ENCODE measurements around the gene MOCS3.
"Not testable (repeated sequence)": the region's sequence is repeated elsewhere in the genome, so short reads cannot be mapped to it uniquely, and the experiment has no call there.

MOCS3 gene

DNA sequence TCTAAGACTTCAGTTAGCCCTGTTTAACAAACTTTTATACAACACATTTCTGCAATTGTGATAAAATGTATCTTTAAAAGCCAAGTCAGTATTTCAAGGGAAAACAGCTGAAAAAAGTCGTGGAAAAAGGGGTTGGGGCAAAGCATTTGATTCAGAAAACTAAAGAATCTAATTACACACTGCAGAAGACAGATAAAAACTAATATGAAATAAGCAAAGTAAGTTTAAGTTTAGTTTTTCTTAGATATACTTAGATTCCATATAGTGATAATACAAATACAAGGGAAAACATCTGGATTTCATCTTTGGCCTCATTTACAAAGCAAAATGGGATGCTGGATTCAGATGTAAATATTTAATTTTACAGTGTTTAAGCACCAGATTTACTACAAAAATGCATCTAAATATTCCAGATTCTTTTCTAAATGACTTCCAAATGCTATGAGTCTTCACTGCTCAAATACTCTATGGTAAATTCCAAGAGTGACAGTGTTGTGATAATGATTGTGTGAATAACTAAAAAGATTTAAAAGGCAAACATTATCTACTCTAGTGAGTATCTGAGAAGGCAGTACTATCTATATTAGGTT is 25.8 kb upstream of the MOCS3 start:
- DNase-seq (ENCODE audit: low spot score): no peak

DNA sequence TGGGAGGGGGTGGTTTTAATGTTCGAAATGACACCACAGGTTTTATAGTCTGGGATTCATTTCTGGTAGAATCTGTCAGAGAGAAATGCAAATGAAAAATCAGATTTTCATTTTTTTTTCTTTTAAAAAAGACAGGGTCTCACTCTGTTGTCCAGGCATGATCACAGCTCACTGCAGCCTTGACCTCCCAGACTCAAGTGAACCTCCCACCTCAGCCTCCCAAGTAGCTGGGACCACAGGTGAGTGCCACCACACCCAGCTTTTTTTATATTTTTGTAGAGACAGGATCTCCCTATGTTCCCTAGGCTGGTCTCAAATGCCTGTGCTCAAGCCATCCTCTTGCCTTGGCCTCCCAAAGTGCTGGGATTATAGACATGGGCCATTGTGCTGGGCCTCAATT is 25.0 kb upstream of the MOCS3 start:
- no peak for DNase-seq (ENCODE audit: low spot score)

DNA sequence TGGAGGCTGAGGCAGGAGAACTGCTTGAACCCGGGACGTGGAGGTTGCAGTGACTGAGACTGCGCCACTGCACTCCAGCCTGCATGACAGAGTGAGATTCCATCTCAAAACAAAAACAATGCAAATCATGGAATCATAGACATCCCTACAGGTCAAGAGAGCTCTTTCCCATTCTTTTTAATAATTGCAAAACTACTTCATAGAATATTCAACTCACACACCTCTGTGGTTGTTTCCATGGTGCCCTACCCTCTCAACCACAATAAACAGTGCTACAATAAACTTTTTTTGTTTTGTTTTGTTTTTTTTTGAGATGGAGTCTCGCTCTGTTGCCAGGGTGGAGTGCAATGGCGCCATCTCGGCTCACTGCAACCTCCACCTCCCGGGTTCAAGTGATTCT is 15.5 kb upstream of the MOCS3 start:
- no peak for DNase-seq (ENCODE audit: low spot score)

DNA sequence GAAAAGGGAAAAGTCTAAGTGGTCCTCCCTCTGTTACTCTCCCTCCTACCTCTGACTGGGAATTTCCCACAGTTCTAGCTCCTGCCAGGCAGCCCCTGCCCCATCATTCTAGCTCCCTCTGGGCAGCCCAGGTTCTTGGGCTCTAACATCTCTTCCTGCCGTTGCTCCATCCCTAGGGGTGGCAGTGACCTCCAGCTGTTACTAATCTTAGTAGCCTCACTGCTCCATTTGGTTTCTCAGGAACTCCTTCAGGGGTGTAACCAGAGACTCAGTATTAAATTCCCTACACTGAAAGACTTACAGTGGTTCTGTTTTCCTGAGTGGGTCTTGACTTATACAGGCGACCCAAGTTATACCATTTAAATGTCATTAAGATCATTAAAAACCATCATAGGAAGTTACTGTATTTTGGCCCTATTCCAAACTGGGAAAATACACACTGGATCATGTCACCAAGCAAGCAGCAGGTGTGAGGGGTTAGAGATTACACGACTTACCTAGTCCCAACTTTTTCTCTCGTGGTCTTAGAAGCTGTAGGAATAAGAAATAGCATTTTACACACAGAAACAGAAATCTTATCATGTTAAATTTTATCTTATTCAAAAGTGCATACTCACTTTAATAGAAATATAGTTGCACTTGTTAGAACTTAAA is 10.4 kb upstream of the MOCS3 start:
- DNase-seq (ENCODE audit: low spot score): no peak

DNA sequence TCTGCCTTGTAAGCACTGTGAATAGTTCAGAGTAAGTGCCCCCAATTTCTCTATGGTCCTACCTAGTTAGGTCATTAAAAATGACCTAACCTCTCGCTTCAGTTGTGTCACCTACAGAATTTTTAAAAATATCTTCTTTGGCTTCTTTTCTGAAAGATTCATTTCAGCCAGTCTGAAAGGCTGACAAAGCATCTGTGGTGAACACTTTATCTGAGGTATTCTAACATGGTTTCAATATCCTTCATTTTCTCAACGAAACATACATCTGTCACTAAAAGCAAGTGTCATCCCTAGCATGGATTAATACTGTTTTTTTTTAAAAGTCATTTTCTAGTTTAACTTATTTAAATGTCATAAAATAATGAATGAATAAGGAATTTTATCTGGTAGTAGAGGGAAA is 5.4 kb upstream of the MOCS3 start:
- DNase-seq (ENCODE audit: low spot score): no peak

DNA sequence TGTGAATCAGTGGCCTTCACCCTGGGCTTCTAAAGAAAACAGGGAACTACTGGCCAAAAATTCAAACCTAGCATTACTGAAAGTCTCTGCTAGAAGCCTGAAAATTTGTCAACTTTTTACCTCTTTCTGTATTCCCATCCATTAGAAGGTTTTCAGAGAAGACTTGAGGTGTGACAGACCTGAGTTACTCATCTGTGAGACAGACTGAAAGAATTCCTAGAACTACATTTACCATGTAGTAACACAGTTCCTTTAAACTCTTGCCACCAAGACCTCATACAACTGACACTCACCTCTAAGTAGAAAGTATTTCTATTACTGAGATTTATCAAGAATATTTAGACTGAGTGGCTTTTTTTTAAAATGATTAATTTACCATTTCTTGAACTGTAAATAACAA is 4.8 kb upstream of the MOCS3 start:
- DNase-seq (ENCODE audit: low spot score): no peak

DNA sequence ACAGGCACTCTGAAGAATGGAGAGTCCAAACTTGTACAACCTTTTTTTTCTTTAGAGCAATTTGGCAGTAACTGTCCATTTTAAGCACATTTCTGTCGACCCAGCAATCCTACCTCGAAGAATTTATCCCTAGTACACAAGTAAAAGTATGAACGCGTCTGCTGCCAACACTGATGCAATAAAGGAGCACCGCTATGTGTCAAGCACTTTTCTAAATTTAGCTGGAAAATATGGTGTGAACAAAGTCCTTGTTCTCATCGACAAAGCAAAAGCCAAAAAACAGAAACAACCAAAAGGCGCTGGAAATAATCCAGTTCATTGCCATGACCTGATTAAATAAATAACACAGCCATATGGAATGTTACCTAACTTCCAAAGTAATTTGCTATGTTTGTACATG is 1.3 kb upstream of the MOCS3 start:
- DNase-seq (ENCODE audit: low spot score): no peak

DNA sequence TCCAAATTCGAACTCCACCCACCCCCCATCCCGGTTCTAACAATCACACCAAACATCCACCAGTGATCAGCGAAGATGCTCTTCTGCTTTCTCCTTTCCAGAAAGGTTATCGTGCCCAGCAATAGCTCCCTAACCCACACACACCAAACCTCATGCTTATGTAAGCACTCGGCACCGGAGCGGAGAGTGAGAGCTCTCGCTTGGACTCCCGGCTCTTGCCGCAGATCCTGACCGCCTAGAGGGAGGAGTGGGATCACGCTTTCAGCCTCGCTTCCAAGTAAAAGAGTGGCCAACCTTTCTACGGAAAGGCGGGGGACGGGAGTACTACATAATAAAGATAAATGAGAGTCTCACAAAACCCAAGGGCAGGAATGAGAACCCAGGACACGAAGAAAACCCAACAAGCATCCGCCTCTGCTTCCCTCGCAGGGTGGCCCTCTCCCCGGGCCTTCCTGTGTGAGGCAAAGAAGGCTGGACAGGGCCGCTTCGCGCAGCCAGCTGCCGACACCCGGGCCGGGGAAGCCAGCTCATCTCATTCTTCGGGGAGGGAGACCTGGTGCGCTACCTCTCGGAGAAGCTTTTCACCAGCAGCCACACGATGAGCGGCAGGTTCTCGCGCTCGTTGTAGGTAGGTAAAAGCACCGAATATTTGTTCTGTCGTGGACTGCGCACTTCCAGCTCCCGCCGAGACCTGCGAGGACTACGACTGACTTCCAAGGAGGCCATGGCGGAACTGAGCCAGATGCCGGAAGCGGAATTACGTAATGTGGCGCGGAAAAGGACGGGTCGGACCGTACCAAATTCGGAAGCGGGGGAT is 612 bp upstream of the MOCS3 start, which contains the start of gene DPM1:
DPM1 (minus strand) TSS at position 735 of the 817 bp plus-strand sequence; CDS start at position 726, 9 bp downstream.
- DNase-seq (ENCODE audit: low spot score): no peak

DNA sequence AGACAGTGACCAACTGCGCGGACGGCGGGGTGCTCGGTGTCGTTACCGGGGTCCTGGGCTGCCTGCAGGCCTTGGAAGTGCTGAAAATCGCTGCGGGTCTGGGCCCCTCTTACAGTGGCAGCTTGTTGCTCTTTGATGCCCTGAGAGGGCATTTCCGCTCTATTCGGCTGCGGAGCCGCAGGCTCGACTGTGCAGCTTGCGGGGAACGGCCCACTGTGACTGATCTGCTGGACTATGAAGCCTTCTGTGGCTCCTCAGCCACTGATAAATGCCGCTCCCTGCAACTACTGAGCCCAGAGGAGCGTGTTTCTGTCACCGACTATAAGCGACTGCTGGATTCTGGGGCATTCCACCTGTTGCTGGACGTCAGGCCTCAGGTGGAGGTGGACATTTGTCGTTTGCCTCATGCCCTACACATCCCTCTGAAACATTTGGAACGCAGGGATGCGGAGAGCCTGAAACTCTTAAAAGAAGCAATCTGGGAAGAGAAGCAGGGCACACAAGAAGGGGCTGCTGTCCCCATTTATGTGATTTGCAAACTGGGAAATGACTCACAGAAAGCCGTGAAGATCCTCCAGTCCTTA is 1.0 kb downstream of the MOCS3 start:
- DNase-seq (ENCODE audit: low spot score): no peak

DNA sequence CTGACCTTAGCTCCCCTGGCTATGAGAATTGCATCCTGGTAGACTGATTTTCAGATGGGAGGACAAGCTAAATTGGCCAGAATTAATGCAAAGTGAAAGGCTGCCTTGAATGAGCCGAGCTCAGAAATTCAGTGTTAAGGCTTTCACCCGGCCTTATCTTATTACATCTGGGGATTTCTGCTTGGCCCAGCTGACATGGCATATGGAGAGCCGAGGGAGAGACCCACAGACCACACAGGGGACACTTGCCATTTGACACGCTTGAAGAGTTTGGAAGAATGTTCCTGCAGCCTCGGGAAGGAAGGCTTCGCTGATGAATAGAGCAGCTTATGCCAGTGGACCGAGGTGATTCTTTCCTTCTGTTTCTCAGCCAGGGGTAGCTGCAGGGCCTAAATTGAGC is 9.0 kb downstream of the MOCS3 start:
- DNase-seq (ENCODE audit: low spot score): peak; percentile 9

DNA sequence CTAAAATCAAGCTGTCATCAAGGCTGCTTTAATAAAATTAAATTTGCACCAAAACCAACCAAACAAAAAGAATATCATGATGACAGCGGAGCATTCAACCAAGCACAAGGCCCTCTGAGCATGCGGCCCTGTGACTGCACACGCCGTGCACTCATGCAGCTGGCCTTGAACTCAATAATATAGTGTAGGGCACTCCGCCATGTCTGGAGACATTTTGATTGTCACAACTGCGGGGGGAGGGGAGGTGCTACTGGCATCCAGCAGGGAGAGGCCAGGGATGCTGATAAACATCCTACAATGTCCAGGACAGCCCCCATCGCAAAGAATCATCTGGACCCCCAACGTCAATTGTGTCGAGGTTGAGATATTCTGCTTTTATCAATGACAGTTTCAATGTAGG is 9.7 kb downstream of the MOCS3 start:
- no peak for DNase-seq (ENCODE audit: low spot score)

DNA sequence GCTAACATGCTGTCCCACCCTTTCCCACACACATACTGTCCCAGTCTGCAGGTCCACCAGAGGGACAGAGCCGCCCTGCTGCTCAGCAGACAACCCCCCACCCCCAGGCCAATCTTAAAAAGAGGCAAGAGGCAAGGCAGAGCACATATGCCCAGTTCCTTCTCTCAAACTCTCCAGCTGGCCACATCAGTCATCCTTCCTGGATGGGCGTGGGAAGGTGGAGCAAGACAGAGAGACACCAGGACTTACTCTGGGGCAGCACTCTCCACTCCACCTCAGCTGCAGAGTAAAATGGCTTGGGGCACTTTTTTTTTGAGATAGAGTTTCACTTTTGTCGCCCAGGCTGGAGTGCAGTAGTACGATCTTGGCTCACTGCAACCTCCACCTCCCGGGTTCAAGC is 10.8 kb downstream of the MOCS3 start:
- no peak for DNase-seq (ENCODE audit: low spot score)

DNA sequence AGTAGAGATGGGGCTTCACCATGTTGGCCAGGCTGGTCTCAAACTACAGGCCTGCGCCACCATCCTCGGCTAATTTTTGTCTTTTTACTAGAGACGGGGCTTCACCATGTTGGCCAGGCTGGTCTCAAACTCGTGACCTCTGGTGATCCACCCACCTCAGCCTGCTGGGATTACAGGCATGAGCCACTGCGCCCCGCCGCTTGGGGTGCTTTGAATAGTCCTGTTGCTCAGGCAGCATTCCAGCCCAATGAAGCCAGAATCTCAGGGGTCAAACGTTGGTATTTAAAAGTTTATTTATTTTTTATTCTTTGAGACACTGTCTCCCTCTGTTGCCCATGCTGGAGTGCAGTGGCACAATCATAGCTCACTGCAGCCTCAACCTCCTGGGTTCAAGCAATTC is 11.3 kb downstream of the MOCS3 start:
- no peak for DNase-seq (ENCODE audit: low spot score)

DNA sequence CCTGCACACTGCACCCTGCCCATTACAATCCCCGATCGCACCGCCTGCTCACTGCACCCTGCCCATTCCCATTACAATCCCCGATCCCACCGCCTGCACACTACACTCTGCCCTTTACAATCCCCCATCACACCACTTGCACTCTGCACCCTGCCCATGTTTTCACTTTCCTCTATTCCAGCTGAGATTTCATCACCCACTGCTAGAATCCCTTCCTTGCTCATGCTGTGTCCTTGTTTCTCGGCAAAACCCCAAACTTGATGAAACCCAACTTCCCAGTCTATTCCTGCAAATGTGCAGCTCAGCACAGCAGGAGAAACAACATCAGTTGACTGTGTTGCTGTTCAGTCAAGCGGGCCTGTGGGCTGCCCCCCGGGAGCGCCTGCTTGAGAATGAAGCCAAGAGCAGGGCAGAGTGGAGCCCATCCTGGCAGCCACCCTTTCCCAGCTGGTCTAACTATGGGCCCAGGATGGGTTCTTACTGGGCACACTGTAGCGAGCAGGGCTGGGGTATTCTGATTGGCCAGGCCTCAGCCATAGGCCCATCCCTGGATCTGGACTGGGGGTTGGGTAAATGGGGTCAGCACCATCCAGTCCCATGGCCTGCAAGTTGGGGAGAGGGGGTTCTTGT is 17.2 kb downstream of the MOCS3 start:
- DNase-seq (ENCODE audit: low spot score): no peak

DNA sequence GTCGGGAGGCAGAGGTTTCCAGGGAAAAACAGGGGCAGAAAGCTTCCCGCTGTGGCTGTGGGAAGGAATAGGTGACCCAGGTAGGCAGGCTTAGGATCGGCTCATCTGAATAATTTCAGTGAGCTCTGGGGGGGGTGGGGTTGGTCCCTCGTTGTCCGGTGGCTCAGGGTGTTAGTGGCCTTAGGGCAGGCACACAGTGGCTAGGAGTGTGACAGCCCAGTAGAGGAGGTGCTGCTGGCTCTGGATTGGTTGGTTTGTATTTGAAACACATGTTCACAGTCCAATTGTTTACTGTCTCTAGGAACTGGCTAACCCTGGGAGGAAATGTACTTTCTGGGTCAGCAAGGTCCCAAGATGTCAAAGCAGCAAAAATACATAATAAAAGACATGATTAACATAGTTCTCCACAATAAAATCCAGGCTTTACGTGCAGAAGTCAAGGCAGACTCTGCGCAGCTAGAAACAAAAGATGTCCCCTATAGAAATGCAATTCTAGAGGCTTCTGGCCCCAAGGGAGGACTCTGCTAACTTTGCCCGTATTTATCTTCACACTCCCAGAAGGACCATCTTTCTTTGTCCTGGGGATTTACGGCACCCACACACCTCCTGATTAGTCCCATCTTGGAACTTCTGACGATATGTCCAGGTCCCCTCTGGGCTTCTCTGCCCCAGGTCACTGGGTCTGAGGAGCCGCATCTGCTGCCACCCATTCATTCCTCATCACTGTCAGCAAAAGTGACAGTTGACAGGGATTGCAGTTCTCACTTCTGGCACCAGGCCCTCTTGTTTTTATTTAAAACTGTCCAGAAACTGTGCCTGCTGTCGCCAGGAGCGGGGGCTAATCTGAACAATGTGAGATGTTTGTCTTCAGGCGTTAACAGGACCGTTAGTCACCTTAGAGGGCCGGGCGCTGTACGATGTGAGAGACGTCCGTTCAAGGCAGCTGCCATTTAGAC is 18.7 kb downstream of the MOCS3 start:
- no peak for DNase-seq (ENCODE audit: low spot score)

DNA sequence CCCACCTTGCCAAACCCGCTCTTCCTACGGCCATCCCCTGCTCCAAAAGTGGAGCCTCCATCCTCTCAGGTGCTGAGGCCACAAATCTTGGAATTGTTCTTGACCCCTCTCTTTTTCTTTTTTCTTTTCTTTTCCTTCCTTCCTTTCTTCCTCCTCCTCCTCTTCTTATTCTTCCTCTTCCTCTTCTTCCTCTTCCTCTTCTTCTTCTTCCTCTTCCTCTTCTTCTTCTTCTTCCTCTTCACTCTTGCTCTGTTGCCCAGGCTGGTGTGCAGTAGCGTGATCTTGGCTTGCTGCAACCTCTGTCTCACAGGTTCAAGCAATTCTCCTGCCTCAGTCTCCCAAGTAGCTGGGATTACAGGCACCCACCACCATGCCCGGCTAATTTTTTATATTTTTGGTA is 19.9 kb downstream of the MOCS3 start:
- DNase-seq (ENCODE audit: low spot score): not testable (repeated sequence)

DNA sequence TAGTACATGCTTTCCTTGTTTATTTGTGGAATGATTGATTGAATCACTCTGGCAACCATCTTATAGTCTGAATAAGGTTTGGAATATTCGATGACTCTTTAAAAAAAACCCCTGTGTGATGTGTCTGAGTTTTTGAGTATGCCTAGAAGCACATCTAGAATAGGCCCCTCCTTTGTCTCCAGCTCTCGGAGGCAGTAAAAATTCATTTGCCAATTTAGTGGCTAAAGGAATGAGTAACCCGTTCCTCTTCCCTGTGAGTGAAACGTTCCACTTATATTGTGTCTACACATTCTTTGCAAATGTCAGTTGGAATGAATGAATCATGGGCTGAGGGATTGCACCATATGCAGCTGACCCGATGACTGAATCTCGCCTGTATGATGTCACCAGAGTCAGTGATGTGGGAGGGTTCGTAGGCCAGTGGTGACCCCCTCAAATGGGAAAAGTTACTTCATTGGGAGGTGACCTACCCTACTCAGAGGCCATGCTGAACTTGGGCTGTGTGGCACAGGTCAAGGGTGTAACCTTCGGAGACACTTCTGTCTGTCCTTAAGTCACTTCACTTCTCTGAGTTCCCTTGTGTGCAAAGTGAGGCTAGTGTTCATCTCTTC is 21.6 kb downstream of the MOCS3 start:
- DNase-seq (ENCODE audit: low spot score): no peak

DNA sequence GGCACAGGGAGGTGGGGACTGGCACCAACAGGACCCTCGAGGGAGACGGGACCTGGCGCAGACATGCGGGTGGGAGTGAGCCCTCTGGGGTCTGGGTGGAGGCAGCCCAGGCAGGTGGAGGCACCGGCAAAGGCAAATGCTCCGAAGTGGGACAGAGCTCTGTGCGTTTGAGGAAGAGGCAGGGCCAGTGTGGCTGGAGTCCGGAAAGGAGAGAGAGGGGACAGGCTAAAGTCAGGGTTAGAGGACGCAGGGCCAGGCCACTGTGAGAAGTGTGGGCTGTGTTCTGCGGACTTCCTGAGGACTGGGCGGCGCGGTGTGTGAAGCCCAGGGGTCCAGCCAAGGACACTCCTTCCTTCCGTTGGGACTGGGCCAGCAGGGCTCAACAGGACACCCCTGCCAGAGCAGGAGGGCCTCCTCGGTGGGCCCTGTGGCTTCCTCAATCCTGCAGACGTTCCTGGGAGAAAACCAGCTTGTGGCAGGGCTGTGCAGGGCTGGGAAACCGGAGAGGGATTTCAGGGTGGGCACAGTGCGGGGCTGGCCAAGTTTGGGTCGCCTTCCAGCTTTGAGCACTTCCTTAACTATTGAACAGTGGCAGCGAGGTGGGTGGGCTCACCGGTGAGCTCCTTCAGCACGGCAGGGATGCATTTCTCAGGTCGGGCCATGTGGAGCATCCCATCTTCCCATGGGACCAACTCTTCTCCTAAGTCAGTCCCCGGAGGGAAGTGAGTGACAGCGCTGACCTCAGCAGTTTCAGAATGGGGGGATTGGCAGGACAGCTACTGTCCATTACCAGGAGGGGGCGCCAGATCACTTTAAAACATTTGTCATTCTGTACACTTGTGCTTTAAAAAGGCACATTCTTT is 22.5 kb downstream of the MOCS3 start:
- DNase-seq (ENCODE audit: low spot score): peak; percentile 69

DNA sequence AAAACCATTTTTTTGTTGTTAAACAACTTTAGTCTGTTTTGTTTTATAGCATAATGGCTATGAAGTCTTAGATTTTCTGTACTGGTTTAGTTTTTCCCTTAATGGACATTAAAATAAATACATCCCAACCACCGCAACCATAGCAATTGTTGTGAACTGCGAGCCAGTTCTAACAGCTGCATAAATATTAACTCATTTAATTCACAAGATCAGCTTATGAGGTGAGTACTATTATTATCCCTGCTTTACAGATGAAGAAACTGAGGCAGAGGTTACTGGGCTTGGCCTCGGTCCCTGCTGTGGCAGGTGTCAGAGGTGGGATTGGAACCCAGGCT is 23.1 kb downstream of the MOCS3 start:
- no peak for DNase-seq (ENCODE audit: low spot score)

DNA sequence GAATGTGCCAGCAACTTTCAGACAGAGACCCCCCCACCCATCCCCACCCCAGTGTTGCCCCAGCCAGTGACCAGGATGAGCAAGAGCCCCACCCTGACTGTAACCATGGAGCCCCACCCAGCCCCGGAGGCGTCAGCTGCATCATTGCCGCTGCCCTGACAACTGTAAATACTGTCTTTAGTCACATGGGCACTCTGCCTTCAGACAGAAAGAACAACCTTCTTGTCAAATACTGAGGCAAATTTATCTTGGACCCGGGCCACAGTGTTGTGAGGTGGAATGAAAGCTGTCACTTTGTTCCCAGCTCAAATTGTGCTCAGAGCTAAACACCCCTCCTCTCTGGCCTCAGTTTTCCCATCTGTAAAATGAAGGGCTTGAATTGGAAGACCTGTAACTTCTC is 23.7 kb downstream of the MOCS3 start:
- no peak for DNase-seq (ENCODE audit: low spot score)

Measured in cerebellar cortex (tissue), 1 donor.